ENCODE results near the gene MGAT4B.

The MGAT4B gene

DNA sequence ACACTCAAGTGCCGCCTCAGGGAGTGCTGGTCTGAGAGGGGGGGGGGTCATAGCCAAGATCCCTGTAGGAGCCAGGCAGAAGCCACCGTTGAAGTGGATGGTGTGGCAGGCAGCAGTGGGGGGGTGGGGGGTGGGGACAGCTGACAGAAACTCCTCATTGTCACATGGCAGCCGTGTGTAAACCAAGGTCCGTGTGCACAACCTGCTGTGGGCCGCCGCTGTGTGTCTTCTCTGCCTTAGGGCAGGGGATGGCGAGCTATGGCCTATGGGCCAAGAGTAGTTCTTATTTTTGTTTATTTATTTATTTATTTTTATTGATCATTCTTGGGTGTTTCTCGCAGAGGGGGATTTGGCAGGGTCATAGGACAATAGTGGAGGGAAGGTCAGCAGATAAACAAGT lies 27.5 kb upstream of the MGAT4B start:
- TF ChIP-seq, protein P1, sequence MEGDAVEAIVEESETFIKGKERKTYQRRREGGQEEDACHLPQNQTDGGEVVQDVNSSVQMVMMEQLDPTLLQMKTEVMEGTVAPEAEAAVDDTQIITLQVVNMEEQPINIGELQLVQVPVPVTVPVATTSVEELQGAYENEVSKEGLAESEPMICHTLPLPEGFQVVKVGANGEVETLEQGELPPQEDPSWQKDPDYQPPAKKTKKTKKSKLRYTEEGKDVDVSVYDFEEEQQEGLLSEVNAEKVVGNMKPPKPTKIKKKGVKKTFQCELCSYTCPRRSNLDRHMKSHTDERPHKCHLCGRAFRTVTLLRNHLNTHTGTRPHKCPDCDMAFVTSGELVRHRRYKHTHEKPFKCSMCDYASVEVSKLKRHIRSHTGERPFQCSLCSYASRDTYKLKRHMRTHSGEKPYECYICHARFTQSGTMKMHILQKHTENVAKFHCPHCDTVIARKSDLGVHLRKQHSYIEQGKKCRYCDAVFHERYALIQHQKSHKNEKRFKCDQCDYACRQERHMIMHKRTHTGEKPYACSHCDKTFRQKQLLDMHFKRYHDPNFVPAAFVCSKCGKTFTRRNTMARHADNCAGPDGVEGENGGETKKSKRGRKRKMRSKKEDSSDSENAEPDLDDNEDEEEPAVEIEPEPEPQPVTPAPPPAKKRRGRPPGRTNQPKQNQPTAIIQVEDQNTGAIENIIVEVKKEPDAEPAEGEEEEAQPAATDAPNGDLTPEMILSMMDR (IDR thresholded peaks at IDR 0.05; ENCODE audit: insufficient read depth, low read length, poor library complexity, severe bottlenecking): no peak
- no peak overlapping the region for H3K4me3 ChIP-seq (replicated peaks; ENCODE audit: low read depth, low read length)
- no peak for DNase-seq (ENCODE audit: extremely low read depth, insufficient read length)
- no peaks in the 10 kb centered on the region for H3K27me3 ChIP-seq (replicated peaks; ENCODE audit: control insufficient read depth, insufficient read depth, low read length)
- peaks cover 40% of the 10 kb centered on the region for H3K36me3 ChIP-seq (ENCODE audit: control insufficient read depth, insufficient read depth, low read length)

DNA sequence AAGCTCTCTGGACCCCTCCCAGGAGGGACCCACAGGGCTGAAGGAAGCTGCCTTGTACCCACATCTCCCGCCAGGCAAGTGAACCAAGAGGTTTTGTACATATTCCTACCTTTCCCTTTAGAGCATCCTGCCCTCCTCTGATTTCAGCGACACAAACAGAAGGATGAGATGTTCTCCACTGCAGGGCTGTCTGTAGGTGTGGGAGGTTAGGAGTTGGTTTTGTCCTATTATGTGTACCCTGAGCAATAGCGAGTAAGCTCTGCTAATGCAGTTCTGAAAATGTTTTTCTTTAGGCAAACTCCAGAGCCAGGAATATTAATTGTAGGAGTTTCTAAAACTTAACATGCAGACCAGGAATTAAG lies 27.0 kb upstream of the MGAT4B start:
- no peak for DNase-seq (ENCODE audit: extremely low read depth, insufficient read length)
- TF ChIP-seq, protein P1 (IDR thresholded peaks at IDR 0.05; ENCODE audit: insufficient read depth, low read length, poor library complexity, severe bottlenecking): no peak
- Histone ChIP-seq H3K36me3 (ENCODE audit: control insufficient read depth, insufficient read depth, low read length) (peaks cover 44% of the 10 kb centered on the region), H3K27me3 (replicated peaks; ENCODE audit: control insufficient read depth, insufficient read depth, low read length) (no peaks in the 10 kb centered on the region), H3K4me3 (replicated peaks; ENCODE audit: low read depth, low read length) (no peak overlapping the region)

- TF ChIP-seq, protein P1 (IDR thresholded peaks at IDR 0.05; ENCODE audit: insufficient read depth, low read length, poor library complexity, severe bottlenecking): no peak
- H3K36me3 ChIP-seq (ENCODE audit: control insufficient read depth, insufficient read depth, low read length): peaks cover 45% of the 10 kb centered on the region
- no peak for DNase-seq (ENCODE audit: extremely low read depth, insufficient read length)
- H3K27me3 ChIP-seq (replicated peaks; ENCODE audit: control insufficient read depth, insufficient read depth, low read length): no peaks in the 10 kb centered on the region
- no peak overlapping the region for H3K4me3 ChIP-seq (replicated peaks; ENCODE audit: low read depth, low read length)
Observed at GRCh38 chr5:179833056-179833708, 26.5 kb upstream of the MGAT4B start.

GRCh38 chr5:179832039-179832745 lies 25.5 kb upstream of the MGAT4B start:
- no peak overlapping the region for H3K4me3 ChIP-seq (replicated peaks; ENCODE audit: low read depth, low read length)
- H3K27me3 ChIP-seq (replicated peaks; ENCODE audit: control insufficient read depth, insufficient read depth, low read length): no peaks in the 10 kb centered on the region
- no peak for DNase-seq (ENCODE audit: extremely low read depth, insufficient read length)
- H3K36me3 ChIP-seq (ENCODE audit: control insufficient read depth, insufficient read depth, low read length): peaks cover 39% of the 10 kb centered on the region
- TF ChIP-seq, protein P1 (IDR thresholded peaks at IDR 0.05; ENCODE audit: insufficient read depth, low read length, poor library complexity, severe bottlenecking): no peak

GRCh38 chr5:179830818-179831468 lies 24.3 kb upstream of the MGAT4B start:
- peaks cover 37% of the 10 kb centered on the region for H3K36me3 ChIP-seq (ENCODE audit: control insufficient read depth, insufficient read depth, low read length)

More at GRCh38 chr5:179830818-179831468, 24.3 kb upstream of the MGAT4B start:
- Histone ChIP-seq H3K27me3 (replicated peaks; ENCODE audit: control insufficient read depth, insufficient read depth, low read length) (no peaks in the 10 kb centered on the region), H3K4me3 (replicated peaks; ENCODE audit: low read depth, low read length) (no peak overlapping the region)
- DNase-seq (ENCODE audit: extremely low read depth, insufficient read length): no peak
- TF ChIP-seq, protein P1 (IDR thresholded peaks at IDR 0.05; ENCODE audit: insufficient read depth, low read length, poor library complexity, severe bottlenecking): no peak

All from GM06990 (cell line).